ENCODE results near the gene DUSP19.

DUSP19 gene, protein sequence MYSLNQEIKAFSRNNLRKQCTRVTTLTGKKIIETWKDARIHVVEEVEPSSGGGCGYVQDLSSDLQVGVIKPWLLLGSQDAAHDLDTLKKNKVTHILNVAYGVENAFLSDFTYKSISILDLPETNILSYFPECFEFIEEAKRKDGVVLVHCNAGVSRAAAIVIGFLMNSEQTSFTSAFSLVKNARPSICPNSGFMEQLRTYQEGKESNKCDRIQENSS

DNA sequence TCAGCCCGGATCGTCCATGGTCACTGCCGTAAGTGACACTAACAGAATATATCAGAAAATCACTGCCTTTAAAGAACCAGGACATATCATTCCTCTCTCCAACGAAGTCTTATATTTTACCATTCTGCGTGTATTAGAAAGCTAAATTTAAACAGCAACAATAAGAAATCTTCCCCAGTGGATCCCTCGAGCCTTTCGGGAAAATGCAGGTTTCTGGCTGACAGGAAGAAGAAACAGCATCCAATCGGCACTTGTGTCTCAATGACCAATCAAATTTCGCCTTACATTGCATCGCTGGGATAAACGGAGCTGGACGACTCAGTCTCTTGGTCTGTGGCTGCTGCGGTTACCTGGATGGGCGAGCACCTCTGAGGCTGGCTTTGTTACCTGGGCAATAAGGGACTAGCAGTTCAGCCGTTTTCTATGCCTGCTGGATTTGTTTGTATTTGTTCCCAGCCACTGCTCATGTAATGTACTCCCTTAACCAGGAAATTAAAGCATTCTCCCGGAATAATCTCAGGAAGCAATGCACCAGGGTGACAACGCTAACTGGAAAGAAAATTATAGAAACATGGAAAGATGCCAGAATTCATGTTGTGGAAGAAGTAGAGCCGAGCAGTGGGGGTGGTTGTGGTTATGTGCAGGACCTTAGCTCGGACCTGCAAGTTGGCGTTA, at the start of gene DUSP19:
DUSP19 (plus strand) TSS at position 284 of the 675 bp plus-strand sequence; CDS start at position 471, 187 bp downstream.
- TF ChIP-seq, protein P1, sequence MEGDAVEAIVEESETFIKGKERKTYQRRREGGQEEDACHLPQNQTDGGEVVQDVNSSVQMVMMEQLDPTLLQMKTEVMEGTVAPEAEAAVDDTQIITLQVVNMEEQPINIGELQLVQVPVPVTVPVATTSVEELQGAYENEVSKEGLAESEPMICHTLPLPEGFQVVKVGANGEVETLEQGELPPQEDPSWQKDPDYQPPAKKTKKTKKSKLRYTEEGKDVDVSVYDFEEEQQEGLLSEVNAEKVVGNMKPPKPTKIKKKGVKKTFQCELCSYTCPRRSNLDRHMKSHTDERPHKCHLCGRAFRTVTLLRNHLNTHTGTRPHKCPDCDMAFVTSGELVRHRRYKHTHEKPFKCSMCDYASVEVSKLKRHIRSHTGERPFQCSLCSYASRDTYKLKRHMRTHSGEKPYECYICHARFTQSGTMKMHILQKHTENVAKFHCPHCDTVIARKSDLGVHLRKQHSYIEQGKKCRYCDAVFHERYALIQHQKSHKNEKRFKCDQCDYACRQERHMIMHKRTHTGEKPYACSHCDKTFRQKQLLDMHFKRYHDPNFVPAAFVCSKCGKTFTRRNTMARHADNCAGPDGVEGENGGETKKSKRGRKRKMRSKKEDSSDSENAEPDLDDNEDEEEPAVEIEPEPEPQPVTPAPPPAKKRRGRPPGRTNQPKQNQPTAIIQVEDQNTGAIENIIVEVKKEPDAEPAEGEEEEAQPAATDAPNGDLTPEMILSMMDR (IDR thresholded peaks at IDR 0.05; ENCODE audit: low read depth, low read length): no peak
- H3K4me3 ChIP-seq (ENCODE audit: low read depth, low read length): peak within 1 kb of the TSS; percentile 60
- peak; percentile 93 for DNase-seq (ENCODE audit: low read depth, low spot score)
- in situ Hi-C loops (cut with HindIII; ENCODE audit: low sequenced_read_pairs): no loop called here

DNA sequence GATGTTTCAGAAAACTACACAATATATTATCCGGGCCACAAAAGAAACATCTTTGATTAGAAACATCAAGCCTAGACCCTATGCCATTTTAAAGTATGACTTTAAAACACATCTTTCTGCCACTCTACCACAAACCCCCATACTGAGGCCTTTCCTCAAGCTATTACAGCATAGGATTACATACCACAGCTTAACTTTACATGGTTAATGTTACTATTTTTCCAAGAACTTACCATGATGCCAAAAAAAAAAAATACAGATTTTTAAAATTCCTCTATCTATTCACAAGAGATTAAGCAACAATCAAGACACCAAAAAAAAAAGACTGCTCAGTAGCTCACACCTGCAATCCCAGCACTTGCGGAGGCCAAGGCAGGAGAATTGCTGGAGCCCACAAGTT, 49.3 kb upstream of the DUSP19 start:
- DNase-seq (ENCODE audit: low read depth, low spot score): no peak
- no peak overlapping the region for H3K4me3 ChIP-seq (ENCODE audit: low read depth, low read length)
- TF ChIP-seq, protein P1 (IDR thresholded peaks at IDR 0.05; ENCODE audit: low read depth, low read length): no peak
- in situ Hi-C loops (cut with HindIII; ENCODE audit: low sequenced_read_pairs): no loop called here

DNA sequence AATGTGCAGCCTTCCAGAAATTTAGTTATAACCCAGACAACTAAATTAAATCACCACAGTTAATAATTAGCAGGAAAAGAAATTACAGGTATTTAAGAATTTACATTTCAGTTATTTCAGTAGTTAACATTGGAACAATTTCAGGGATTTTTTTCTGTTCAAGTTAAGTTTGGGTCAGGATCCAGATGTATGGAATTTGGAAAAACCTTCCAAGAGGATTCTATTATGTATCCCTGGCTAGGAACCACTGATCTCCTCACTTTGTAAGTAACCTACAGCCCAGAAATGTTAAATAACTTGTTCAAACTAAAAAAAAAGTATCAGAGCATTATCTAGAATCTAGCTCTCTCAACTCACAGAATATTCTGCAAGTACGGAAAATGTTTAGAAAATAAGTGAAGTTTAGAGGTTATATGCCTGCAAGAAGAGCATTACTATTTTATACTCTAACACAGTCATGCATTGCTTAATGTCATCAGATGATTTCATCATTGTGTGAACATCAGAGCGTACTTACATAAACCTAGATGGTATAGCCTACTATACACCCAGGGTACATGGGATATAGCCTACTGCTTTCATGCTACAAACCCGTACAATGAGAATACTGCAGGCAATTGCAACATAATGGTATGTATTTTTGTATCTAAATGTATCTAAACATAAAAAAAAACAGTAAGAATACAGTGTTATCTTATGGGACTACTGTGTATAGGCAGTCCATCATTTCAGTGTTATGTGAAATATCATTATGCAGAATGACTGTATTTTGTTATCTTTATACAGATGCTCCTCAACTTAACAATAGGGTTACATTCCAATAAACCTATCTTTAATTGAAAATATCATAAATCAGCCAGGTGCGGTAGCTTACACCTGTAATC, 46.4 kb upstream of the DUSP19 start:
- DNase-seq (ENCODE audit: low read depth, low spot score): peak; percentile 17
- in situ Hi-C loops (cut with HindIII; ENCODE audit: low sequenced_read_pairs): no loop called here
- TF ChIP-seq, protein P1 (IDR thresholded peaks at IDR 0.05; ENCODE audit: low read depth, low read length): no peak
- H3K4me3 ChIP-seq (ENCODE audit: low read depth, low read length): no peak overlapping the region

DNA sequence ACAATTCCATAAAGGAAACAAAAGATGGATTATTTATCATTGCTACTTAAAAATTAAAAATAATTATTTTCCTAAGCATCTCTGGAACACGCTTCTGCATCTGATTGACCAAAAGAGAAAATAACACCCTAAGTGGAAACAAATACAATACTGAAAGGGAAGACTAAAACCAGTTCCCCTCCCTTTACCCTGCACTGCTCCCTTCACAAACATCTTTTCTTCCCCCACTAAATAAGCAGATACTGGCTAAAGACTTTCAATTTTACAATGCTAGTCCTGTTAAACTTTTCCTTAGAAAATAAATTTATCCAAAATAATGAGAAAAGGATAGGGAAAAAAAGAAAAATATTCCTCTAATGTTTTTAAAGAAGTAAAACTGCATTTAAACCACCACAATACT, 44.6 kb upstream of the DUSP19 start:
- H3K4me3 ChIP-seq (ENCODE audit: low read depth, low read length): no peak overlapping the region
- TF ChIP-seq, protein P1 (IDR thresholded peaks at IDR 0.05; ENCODE audit: low read depth, low read length): no peak
- in situ Hi-C loops (cut with HindIII; ENCODE audit: low sequenced_read_pairs): no loop called here
- DNase-seq (ENCODE audit: low read depth, low spot score): no peak

DNA sequence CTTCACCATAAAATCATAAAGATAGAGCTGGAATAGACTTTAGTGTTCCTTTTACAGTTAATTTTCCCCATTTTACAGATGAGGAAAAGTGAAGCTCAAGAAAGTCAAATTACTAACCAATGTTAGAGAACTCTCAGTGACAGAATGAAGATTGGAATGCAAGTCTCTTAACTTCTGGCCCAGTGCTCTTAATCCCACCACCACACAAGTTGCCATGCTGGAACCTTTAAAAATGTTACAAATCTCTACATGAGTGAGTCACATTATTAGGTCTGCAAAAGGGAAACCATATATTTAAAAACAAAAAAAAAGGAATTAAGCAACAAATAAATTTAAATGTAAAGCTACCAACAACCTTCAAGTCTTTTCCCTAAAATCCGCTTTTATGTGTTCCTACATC, 43.7 kb upstream of the DUSP19 start:
- in situ Hi-C loops (cut with HindIII; ENCODE audit: low sequenced_read_pairs): no loop called here
- peak; percentile 49 for DNase-seq (ENCODE audit: low read depth, low spot score)
- no peak overlapping the region for H3K4me3 ChIP-seq (ENCODE audit: low read depth, low read length)
- TF ChIP-seq, protein P1 (IDR thresholded peaks at IDR 0.05; ENCODE audit: low read depth, low read length): no peak

DNA sequence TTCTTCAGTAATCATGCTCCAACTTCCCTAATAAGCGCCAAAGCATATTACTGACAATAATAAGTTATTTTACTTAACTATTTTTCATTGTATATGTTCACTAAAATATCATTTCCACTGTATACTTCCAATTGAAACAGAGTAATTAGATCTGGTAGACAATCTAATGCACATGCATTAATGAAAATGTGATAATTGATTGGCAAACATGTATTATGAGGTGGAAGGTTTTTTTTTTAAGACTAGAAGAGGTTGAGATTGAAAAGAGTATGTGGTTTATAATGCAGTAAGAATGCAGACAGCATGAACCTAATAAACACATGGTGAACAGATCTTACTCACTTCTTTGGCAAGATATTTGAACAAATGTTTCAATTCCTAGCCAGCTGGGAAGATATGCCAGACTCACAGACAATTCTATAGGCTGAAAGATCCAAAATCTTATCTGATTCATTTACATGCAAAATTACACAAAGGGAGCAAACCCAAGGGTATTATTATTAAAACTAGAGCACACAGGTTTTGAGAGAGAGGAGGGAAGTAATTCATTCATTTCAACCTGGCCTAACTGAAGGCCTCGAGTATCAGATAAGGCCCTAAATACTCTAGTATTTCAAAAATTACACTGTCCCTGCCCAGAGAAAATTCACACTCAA, 43.1 kb upstream of the DUSP19 start:
- TF ChIP-seq, protein P1 (IDR thresholded peaks at IDR 0.05; ENCODE audit: low read depth, low read length): no peak
- peak; percentile 77 for DNase-seq (ENCODE audit: low read depth, low spot score)
- peak overlapping the region; percentile 82 for H3K4me3 ChIP-seq (ENCODE audit: low read depth, low read length)
- in situ Hi-C loops (cut with HindIII; ENCODE audit: low sequenced_read_pairs): no loop called here

Measured in astrocyte of the spinal cord (primary cell).